Naive thymus-derived CD4-positive, alpha-beta T cell (primary cell): ENCODE measurements around the gene FOLR1. TPM values are rescaled to one million over a fixed set of nuclear protein-coding genes. Genes with fewer than 3 reads are reported as not detected.
A peak's percentile ranks its signal among the peaks of the same experiment; 100 is the strongest.

Experiments
- ATAC-seq: fragments of 150-1000 bp; cut with Tn5 transposase; 2 replicates; pipeline ENCODE4 v1.10.0; 2021; ENCODE audit warnings: mild to moderate bottlenecking, moderate library complexity
- CTCF ChIA-PET: fragments of 350-600 bp; sonication (Branson Sonifier 250); formaldehyde crosslinking; loops from one replicate; lab custom pipeline; 2021; ENCODE audit warnings: antibody characterized with exemption; lab: Charles Lee
- POLR2A ChIA-PET: fragments of 350-600 bp; sonication (Branson Sonifier 250); formaldehyde crosslinking; loops from one replicate; lab custom pipeline; 2021; ENCODE audit warnings: antibody characterized with exemption, inconsistent platforms; lab: Charles Lee
- DNase-seq, 9 donors: peaks; one replicate each; pipeline versions ENCODE4 v3.0.0 to v3.0.0-alpha.2; 2020 to 2022; ENCODE audit warnings: mixed read lengths in 1 of 9
- H3K27ac ChIP-seq: one replicate; pipeline ENCODE4 v1.7.0; 2013; ENCODE audit warnings: mild to moderate bottlenecking, low read depth, low read length, moderate library complexity
- H3K27me3 ChIP-seq, 2 donors: one replicate each; pipeline ENCODE4 v1.7.0; 2013; ENCODE audit warnings: low read length in 2 of 2, mild to moderate bottlenecking in 2 of 2, moderate library complexity in 2 of 2; ENCODE audit not compliant: control insufficient read depth in 2 of 2, insufficient read depth in 2 of 2
- H3K36me3 ChIP-seq, 3 experiments: 1 replicate in 2 of 3; 2 replicates in 1 of 3; pipeline ENCODE4 v1.7.0; 2013; ENCODE audit warnings: low read length in 3 of 3, mild to moderate bottlenecking in 3 of 3, moderate library complexity in 1 of 3; ENCODE audit not compliant: insufficient read depth in 3 of 3, control insufficient read depth in 2 of 3
- H3K4me1 ChIP-seq, 2 donors: one replicate each; pipeline ENCODE4 v1.7.0; 2013; ENCODE audit warnings: low read length in 2 of 2, mild to moderate bottlenecking in 2 of 2, moderate library complexity in 1 of 2; ENCODE audit not compliant: control insufficient read depth in 2 of 2, insufficient read depth in 2 of 2
- H3K4me3 ChIP-seq: 2 replicates; pipeline ENCODE4 v1.7.0; 2013; ENCODE audit warnings: mild to moderate bottlenecking, low read length
- H3K9me3 ChIP-seq, 3 experiments: 1 replicate in 2 of 3; 2 replicates in 1 of 3; pipeline ENCODE4 v1.7.0; 2013; ENCODE audit warnings: low read length in 3 of 3; ENCODE audit not compliant: control insufficient read depth in 2 of 3
- H3K27ac Mint-ChIP-seq, 9 donors: one replicate each; pipeline ENCODE4 v1.8.0; 2020 to 2022; ENCODE audit warnings: mixed read lengths in 9 of 9, mild to moderate bottlenecking in 8 of 9, moderate library complexity in 5 of 9, inconsistent platforms in 2 of 9
- H3K27me3 Mint-ChIP-seq, 5 donors: one replicate each; pipeline ENCODE4 v1.8.0; 2021 to 2022; ENCODE audit warnings: mixed read lengths in 5 of 5, mild to moderate bottlenecking in 1 of 5
- H3K36me3 Mint-ChIP-seq, 5 donors: one replicate each; pipeline ENCODE4 v1.8.0; 2020 to 2022; ENCODE audit warnings: mixed read lengths in 5 of 5, mild to moderate bottlenecking in 3 of 5, inconsistent platforms in 1 of 5
- H3K4me1 Mint-ChIP-seq, 7 donors: one replicate each; pipeline ENCODE4 v1.8.0; 2020 to 2022; ENCODE audit warnings: mixed read lengths in 7 of 7, mild to moderate bottlenecking in 3 of 7, inconsistent platforms in 1 of 7
- H3K4me3 Mint-ChIP-seq, 10 donors: one replicate each; pipeline ENCODE4 v1.8.0; 2020 to 2022; ENCODE audit warnings: mild to moderate bottlenecking in 10 of 10, mixed read lengths in 10 of 10, moderate library complexity in 6 of 10, inconsistent platforms in 2 of 10
- H3K9me3 Mint-ChIP-seq, 11 donors: one replicate each; pipeline ENCODE4 v1.8.0; 2020 to 2022; ENCODE audit warnings: mixed read lengths in 11 of 11, mild to moderate bottlenecking in 4 of 11, inconsistent platforms in 1 of 11, moderate library complexity in 1 of 11
- intact Hi-C, 2 donors: fragments of 100-400 bp; cut with micrococcal nuclease; formaldehyde crosslinking; loops; one replicate each; pipeline ENCODE4 v1.15.1; 2023
- polyA plus RNA-seq, 2 donors: library from polyadenylated mRNA; unstranded; fragments of 300-500 nt; fragmentation: Illumina TruSeq; gene quantifications; one replicate each; pipeline ENCODE4 v1.2.3, GENCODE V29; 2021
- total RNA-seq, 6 experiments: library from RNA in 5 of 6; stranded (reverse) in 5 of 6; gene quantifications; 1 replicate in 5 of 6; 2 replicates in 1 of 6; pipeline ENCODE4 v1.2.3 and lab custom pipeline; 2021 to 2026

The FOLR1 gene
- total and polyA plus RNA-seq, 7 experiments from 2014 or later = not detected

DNA sequence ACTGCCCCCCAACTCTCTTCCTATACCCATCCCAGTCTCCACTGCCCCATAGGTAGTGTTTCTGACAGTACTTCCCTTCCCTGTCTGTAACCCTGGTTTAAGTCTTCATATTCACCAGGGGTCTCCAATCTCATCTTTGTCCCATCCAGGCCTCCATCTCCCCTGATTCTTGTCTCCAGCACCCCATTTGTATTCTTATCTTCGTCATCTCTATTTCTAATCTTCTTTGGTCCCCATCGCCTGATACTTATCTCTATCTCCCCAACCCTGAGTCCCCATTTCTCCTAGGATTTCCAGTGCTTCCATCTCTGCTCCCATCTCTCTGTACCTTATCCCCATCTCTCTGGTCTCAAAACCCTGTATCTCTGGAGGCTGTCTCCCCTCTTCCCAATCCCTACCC, 50.2 kb downstream of the FOLR1 start:
- peaks cover 20 to 44% (median 32%) of the 10 kb centered on the region in 7 donors for H3K4me1 Mint-ChIP-seq
- ATAC-seq = no peak
- peaks cover 0 to 10% (median 0%) of the 10 kb centered on the region in 5 donors for H3K36me3 Mint-ChIP-seq
- peak overlapping the region in 3 of 10 donors; percentile 3 to 51 (median 20) for H3K4me3 Mint-ChIP-seq
- peak overlapping the region in 1 of 9 donors; percentile 40 for H3K27ac Mint-ChIP-seq
- ChIA-PET POLR2A (no interaction called here), CTCF (no interaction called here)
- Histone ChIP-seq H3K4me1 (peaks cover 0 to 15% of the 10 kb centered on the region in 2 donors), H3K36me3 (peaks cover 0 to 8% (median 0%) of the 10 kb centered on the region in 3 experiments), H3K9me3 (no peaks in the 10 kb centered on the region), H3K27me3 (peaks cover 0 to 34% of the 10 kb centered on the region in 2 donors), H3K4me3 (no peak overlapping the region), H3K27ac (no peak overlapping the region)
- peaks cover 0 to 2% (median 0%) of the 10 kb centered on the region in 11 donors for H3K9me3 Mint-ChIP-seq
- H3K27me3 Mint-ChIP-seq = peaks cover 30 to 51% (median 40%) of the 10 kb centered on the region in 5 donors
- intact Hi-C loops = no loop called here
- no peak for DNase-seq

DNA sequence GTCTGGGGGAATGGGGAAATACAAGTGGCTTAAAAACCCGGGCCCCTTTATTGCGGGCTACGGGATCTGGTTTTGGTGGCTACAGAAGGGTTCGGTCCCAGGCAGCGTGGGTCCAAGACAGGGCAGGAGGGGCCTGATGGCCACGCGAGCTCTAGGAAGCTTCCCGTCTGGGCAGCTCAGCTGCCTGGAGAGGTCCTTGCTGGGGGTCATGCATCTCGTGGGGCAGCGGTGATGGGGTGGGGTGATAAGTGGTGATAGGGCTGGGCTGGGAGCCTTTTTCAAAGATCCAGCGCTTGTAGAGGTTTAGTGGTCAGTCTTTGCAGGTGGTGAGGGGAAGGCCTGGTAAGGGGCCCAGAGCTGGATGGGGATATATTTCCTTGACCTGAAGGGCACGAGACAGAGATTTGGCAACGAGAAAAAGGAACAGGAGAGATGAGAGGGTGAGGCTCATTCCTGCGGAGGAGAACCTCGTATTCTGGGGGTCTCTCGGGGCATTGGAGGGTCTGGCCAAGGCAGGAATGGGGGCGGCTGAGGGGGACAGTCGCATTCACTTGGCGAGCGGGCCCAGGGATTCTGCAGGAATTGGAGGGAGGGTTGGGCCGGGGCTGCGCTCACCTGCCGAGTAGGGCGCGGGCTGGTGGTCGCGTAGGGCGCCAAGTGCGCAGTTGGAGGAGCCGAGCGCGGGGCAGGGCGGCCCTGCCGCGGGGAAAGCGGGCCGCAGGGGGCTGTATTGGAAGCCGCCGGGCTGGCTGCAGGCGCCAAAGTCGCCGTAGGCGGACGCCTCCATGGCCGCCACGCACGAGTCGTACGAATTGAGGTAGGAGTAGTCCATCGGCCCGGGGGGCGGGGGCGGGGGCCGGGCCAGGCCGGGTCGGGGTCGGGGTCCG, 51.5 kb downstream of the FOLR1 start:
- ChIA-PET CTCF (no interaction called here), POLR2A (no interaction called here)
- no peak overlapping the region for H3K4me3 ChIP-seq
- H3K4me1 Mint-ChIP-seq = peaks cover 20 to 44% (median 32%) of the 10 kb centered on the region in 7 donors
- intact Hi-C loops = no loop called here
- H3K27ac ChIP-seq = no peak overlapping the region
- DNase-seq = no peak
- peaks cover 0 to 2% (median 0%) of the 10 kb centered on the region in 11 donors for H3K9me3 Mint-ChIP-seq
- H3K27me3 Mint-ChIP-seq = peaks cover 34 to 49% (median 42%) of the 10 kb centered on the region in 5 donors
- peaks cover 0 to 7% (median 0%) of the 10 kb centered on the region in 5 donors for H3K36me3 Mint-ChIP-seq
- ATAC-seq = no peak
- H3K4me1 ChIP-seq = peaks cover 0 to 15% of the 10 kb centered on the region in 2 donors
- H3K36me3 ChIP-seq = no peaks in the 10 kb centered on the region
- H3K4me3 Mint-ChIP-seq = peak overlapping the region in 9 of 10 donors; percentile 18 to 79 (median 56)
- H3K27ac Mint-ChIP-seq = peak overlapping the region in 2 of 9 donors; percentile 13 to 60
- peaks cover 0 to 34% of the 10 kb centered on the region in 2 donors for H3K27me3 ChIP-seq
- H3K9me3 ChIP-seq = no peaks in the 10 kb centered on the region

DNA sequence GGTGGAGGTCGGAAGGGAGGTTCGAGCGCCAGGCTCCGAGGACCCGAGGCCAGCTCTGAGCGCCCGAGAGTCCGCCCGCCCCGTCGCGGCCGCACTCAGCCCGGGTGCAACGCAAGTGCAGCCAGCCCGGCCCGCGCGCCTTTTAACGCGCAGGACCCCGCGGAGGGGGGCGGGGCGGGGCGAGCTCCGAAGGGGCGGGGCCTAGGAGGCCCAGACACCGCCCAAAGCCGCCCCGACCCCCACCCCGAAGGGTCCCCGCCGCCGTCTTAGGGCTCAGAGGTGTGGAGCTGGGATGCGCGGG, 52.1 kb downstream of the FOLR1 start, which contains the start of gene PHOX2A:
TSS of gene PHOX2A (minus strand) at position 117 of the 301 bp plus-strand sequence. CDS start 172 bp downstream, outside the sequence.
- Mint-ChIP-seq H3K27ac (peak within 1 kb of the TSS in 3 of 9 donors; percentile 7 to 60 (median 13)), H3K4me3 (peak within 1 kb of the TSS; percentile 18 to 79 (median 58)), H3K36me3 (peaks cover 0 to 4% (median 0%) of the 10 kb centered on the region in 5 donors), H3K27me3 (peaks cover 34 to 48% (median 40%) of the 10 kb centered on the region in 5 donors), H3K9me3 (peaks cover 0 to 2% (median 0%) of the 10 kb centered on the region in 11 donors), H3K4me1 (peaks cover 20 to 40% (median 31%) of the 10 kb centered on the region in 7 donors)
- Histone ChIP-seq H3K9me3 (no peaks in the 10 kb centered on the region), H3K27ac (no peak within 1 kb of the TSS), H3K4me3 (no peak within 1 kb of the TSS), H3K27me3 (peaks cover 0 to 34% of the 10 kb centered on the region in 2 donors), H3K4me1 (peaks cover 0 to 15% of the 10 kb centered on the region in 2 donors), H3K36me3 (no peaks in the 10 kb centered on the region)
- no peak for DNase-seq
- no peak for ATAC-seq
- intact Hi-C loops = no loop called here
- ChIA-PET POLR2A (no interaction called here), CTCF (no interaction called here)

DNA sequence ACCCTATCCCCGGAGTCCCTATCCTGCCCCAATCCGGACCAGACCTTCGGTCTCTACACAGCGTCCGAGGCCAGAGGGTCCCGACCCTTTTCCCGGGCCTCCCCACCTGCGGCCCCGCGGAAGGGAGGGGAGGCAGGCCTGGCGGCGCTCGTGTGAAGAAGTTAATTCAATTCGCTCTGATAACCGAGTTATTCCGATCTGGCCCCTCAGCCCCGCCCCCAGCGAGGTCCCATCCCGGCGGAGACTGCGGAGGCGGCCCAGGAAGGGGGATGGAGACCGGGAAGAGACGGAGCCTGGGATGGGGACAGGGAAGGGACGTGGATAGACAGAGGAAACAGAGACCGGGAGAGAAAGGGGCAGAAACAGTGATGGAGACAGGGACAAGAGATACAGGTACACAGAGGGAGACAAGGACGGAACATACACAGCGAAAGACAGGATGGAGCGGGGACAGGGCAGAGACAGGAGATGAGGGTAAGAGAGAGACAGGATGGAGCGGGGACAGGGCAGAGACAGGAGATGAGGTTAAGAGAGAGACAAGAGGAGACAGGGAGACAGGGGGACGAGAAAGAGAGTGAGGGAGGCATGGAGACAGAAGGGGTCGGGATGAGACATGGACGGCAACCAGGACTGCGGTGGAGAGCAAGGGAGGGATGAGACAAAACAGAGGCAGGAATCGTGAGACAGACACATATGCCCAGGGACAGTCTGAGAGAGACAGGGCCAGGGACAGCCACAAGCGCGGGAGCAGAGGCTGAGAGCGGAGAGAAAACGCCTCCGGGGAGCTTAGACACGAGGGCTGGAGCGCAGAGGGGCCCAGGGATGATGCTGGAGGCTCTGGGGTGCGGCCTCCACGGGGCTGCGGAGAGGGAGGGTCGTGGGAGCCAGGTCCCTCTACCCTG, 52.7 kb downstream of the FOLR1 start:
- H3K4me3 Mint-ChIP-seq = peak overlapping the region in 7 of 10 donors; percentile 6 to 67 (median 16)
- H3K27ac Mint-ChIP-seq = peak overlapping the region in 1 of 9 donors; percentile 7
- Histone ChIP-seq H3K4me3 (no peak overlapping the region), H3K27ac (no peak overlapping the region), H3K4me1 (peaks cover 0 to 12% of the 10 kb centered on the region in 2 donors), H3K27me3 (peaks cover 0 to 31% of the 10 kb centered on the region in 2 donors), H3K9me3 (no peaks in the 10 kb centered on the region), H3K36me3 (no peaks in the 10 kb centered on the region)
- H3K9me3 Mint-ChIP-seq = peaks cover 0 to 2% (median 0%) of the 10 kb centered on the region in 11 donors
- peaks cover 17 to 34% (median 29%) of the 10 kb centered on the region in 7 donors for H3K4me1 Mint-ChIP-seq
- no peak for ATAC-seq
- no peak for DNase-seq
- intact Hi-C loops = no loop called here
- H3K27me3 Mint-ChIP-seq = peaks cover 36 to 43% (median 40%) of the 10 kb centered on the region in 5 donors
- ChIA-PET POLR2A (no interaction called here), CTCF (interaction anchor here (1.0 kb wide), 1 partner anchor 186 kb away, joined by 3 read pairs; no protein-coding TSS in a partner anchor)
- H3K36me3 Mint-ChIP-seq = peaks cover 0 to 4% (median 0%) of the 10 kb centered on the region in 5 donors

DNA sequence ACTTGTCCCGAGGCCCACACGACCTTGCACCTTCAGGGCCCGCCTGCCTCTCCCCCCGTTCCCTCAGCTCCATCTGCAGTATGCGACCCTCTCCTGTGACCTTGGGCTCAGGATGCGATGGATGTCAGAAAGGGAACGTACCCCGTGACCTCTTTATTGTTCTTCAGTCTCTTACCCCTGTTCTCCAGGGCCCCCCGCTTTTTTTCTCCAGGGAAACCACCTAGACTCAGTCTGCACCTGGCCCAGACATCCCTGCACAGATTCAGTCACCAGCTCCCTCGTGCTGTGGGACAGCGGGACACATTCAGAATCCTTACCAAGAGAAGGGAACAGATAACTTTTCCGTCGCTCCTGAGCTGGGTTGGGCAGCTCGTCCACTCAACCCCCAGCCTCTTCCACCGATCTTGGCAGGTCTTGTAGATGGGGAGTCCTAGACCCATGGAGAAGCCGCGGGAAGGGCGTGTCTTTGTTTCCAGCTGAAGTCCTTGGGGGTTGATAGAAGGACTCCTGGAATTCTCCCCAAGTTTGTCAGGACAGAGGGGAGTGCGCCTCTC, 53.4 kb downstream of the FOLR1 start:
- H3K27ac ChIP-seq = no peak overlapping the region
- Mint-ChIP-seq H3K4me1 (peaks cover 15 to 32% (median 26%) of the 10 kb centered on the region in 7 donors), H3K27me3 (peaks cover 35 to 44% (median 40%) of the 10 kb centered on the region in 5 donors), H3K36me3 (peaks cover 0 to 4% (median 0%) of the 10 kb centered on the region in 5 donors), H3K4me3 (no peak overlapping the region), H3K27ac (no peak overlapping the region), H3K9me3 (peaks cover 0 to 2% (median 0%) of the 10 kb centered on the region in 11 donors)
- H3K36me3 ChIP-seq = no peaks in the 10 kb centered on the region
- ATAC-seq (no peak), DNase-seq (no peak)
- H3K4me1 ChIP-seq = peaks cover 0 to 7% of the 10 kb centered on the region in 2 donors
- intact Hi-C loops = no loop called here
- ChIA-PET CTCF (interaction anchor here (0.6 to 1.0 kb wide), 2 partner anchors 37 to 186 kb away, joined by 3 read pairs; no protein-coding TSS in a partner anchor), POLR2A (no interaction called here)
- no peak overlapping the region for H3K4me3 ChIP-seq
- H3K27me3 ChIP-seq = peaks cover 0 to 26% of the 10 kb centered on the region in 2 donors
- H3K9me3 ChIP-seq = no peaks in the 10 kb centered on the region
